Measurements from ENCODE around the gene TMIGD2. TPM values are rescaled to one million over a fixed set of nuclear protein-coding genes. Genes with fewer than 3 reads are reported as not detected.

TMIGD2 gene
- total RNA-seq, 1 experiment from 2014 or later, result not detected

GRCh38 chr19:4326837-4327251, 24.7 kb upstream of the TMIGD2 start:
- no peaks in the 10 kb centered on the region for H3K9me3 Mint-ChIP-seq (ENCODE audit: unreplicated experiment)
- no peak for DNase-seq
- H3K4me3 ChIP-seq (ENCODE audit: low read depth, low read length), result no peak overlapping the region
- no peak for TF ChIP-seq CTCF (IDR thresholded peaks at IDR 0.05; ENCODE audit: insufficient read depth in 1 of 2, low read depth in 1 of 2, low read length in 1 of 2, severe bottlenecking in 1 of 2, unreplicated experiment in 1 of 2)
- H3K36me3 ChIP-seq (ENCODE audit: control insufficient read depth, insufficient read depth, low read length), result 0 out of 2 replicates have a peak, but pooled peaks cover 2% of the 10 kb centered on the region
- H3K4me1 Mint-ChIP-seq (ENCODE audit: low read depth, unreplicated experiment), result peaks cover 5% of the 10 kb centered on the region
- intact Hi-C loops (cut with micrococcal nuclease; ENCODE audit: unreplicated experiment), result no loop called here
- no peaks in the 10 kb centered on the region for H3K27me3 ChIP-seq (replicated peaks; ENCODE audit: control insufficient read depth, insufficient read depth, low read length)
- no peaks in the 10 kb centered on the region for H3K9me3 ChIP-seq
- H3K27ac Mint-ChIP-seq (ENCODE audit: unreplicated experiment), result no peak overlapping the region
- ChIA-PET POLR2A (no interaction called here), CTCF (no interaction called here)
- no peaks in the 10 kb centered on the region for H3K27me3 Mint-ChIP-seq (ENCODE audit: insufficient read depth, unreplicated experiment)
- H3K36me3 Mint-ChIP-seq (ENCODE audit: insufficient read depth, unreplicated experiment), result peaks cover 64% of the 10 kb centered on the region
- no TSS peak for BruUV-seq (replicated peaks)
- H3K4me3 Mint-ChIP-seq (ENCODE audit: unreplicated experiment), result no peak overlapping the region
- no peaks in the 10 kb centered on the region for H3K4me1 ChIP-seq

GRCh38 chr19:4326215-4326836, 24.1 kb upstream of the TMIGD2 start:
- H3K4me1 Mint-ChIP-seq (ENCODE audit: low read depth, unreplicated experiment), result peaks cover 5% of the 10 kb centered on the region
- no peaks in the 10 kb centered on the region for H3K9me3 Mint-ChIP-seq (ENCODE audit: unreplicated experiment)
- H3K27me3 Mint-ChIP-seq (ENCODE audit: insufficient read depth, unreplicated experiment), result no peaks in the 10 kb centered on the region
- intact Hi-C loops (cut with micrococcal nuclease; ENCODE audit: unreplicated experiment), result no loop called here
- Histone ChIP-seq H3K36me3 (ENCODE audit: control insufficient read depth, insufficient read depth, low read length) (0 out of 2 replicates have a peak, but pooled peaks cover 2% of the 10 kb centered on the region), H3K9me3 (no peaks in the 10 kb centered on the region), H3K4me1 (no peaks in the 10 kb centered on the region), H3K4me3 (ENCODE audit: low read depth, low read length) (no peak overlapping the region), H3K27me3 (replicated peaks; ENCODE audit: control insufficient read depth, insufficient read depth, low read length) (no peaks in the 10 kb centered on the region)
- no peak overlapping the region for H3K27ac Mint-ChIP-seq (ENCODE audit: unreplicated experiment)
- H3K36me3 Mint-ChIP-seq (ENCODE audit: insufficient read depth, unreplicated experiment), result peaks cover 69% of the 10 kb centered on the region
- H3K4me3 Mint-ChIP-seq (ENCODE audit: unreplicated experiment), result no peak overlapping the region
- ChIA-PET POLR2A (no interaction called here), CTCF (no interaction called here)
- no TSS peak for BruUV-seq (replicated peaks)
- TF ChIP-seq CTCF (IDR thresholded peaks at IDR 0.05; ENCODE audit: insufficient read depth in 1 of 2, low read depth in 1 of 2, low read length in 1 of 2, severe bottlenecking in 1 of 2, unreplicated experiment in 1 of 2), result no peak
- no peak for DNase-seq

GRCh38 chr19:4324228-4324627, 22.0 kb upstream of the TMIGD2 start:
- Mint-ChIP-seq H3K4me3 (ENCODE audit: unreplicated experiment) (no peak overlapping the region), H3K4me1 (ENCODE audit: low read depth, unreplicated experiment) (peaks cover 5% of the 10 kb centered on the region)

More at GRCh38 chr19:4324228-4324627, 22.0 kb upstream of the TMIGD2 start:
- Mint-ChIP-seq H3K27me3 (ENCODE audit: insufficient read depth, unreplicated experiment) (no peaks in the 10 kb centered on the region), H3K27ac (ENCODE audit: unreplicated experiment) (no peak overlapping the region), H3K36me3 (ENCODE audit: insufficient read depth, unreplicated experiment) (peaks cover 57% of the 10 kb centered on the region), H3K9me3 (ENCODE audit: unreplicated experiment) (peaks cover 15% of the 10 kb centered on the region)
- POLR2A ChIA-PET, result no interaction called here
- Histone ChIP-seq H3K9me3 (0 out of 2 replicates have a peak, but pooled peaks cover 6% of the 10 kb centered on the region), H3K27me3 (replicated peaks; ENCODE audit: control insufficient read depth, insufficient read depth, low read length) (no peaks in the 10 kb centered on the region), H3K36me3 (ENCODE audit: control insufficient read depth, insufficient read depth, low read length) (no peaks in the 10 kb centered on the region), H3K4me1 (no peaks in the 10 kb centered on the region), H3K4me3 (ENCODE audit: low read depth, low read length) (no peak overlapping the region)
- intact Hi-C loops (cut with micrococcal nuclease; ENCODE audit: unreplicated experiment), result no loop called here
- CTCF ChIA-PET, result no interaction called here
- DNase-seq, result no peak
- BruUV-seq (replicated peaks), result no TSS peak
- no peak for TF ChIP-seq CTCF (IDR thresholded peaks at IDR 0.05; ENCODE audit: insufficient read depth in 1 of 2, low read depth in 1 of 2, low read length in 1 of 2, severe bottlenecking in 1 of 2, unreplicated experiment in 1 of 2)

All from Caco-2 (cell line).